T-helper 1 cell treated with Interleukin-12 subunit alpha and Interleukin-12 subunit beta and Interleukin-4 antibody, amounts not matched to agents 30 ng/mL and 1 ng/mL, for 36 hours (primary cell): Measurements from ENCODE around the gene CDHR1. TPM values are rescaled to one million over a fixed set of nuclear protein-coding genes. Genes with fewer than 3 reads are reported as not detected.

ENCODE experiments used
- intact Hi-C: fragments of 100-400 bp; cut with micrococcal nuclease; formaldehyde crosslinking; loops from one replicate; pipeline ENCODE4 v1.15.1; 2024
- total RNA-seq: library from RNA; stranded (reverse); gene quantifications from 2 replicates; pipeline ENCODE4 v1.2.3, GENCODE V29; 2022

Gene CDHR1
- total RNA-seq, 1 donor from 2014 or later: 0.20 TPM

DNA sequence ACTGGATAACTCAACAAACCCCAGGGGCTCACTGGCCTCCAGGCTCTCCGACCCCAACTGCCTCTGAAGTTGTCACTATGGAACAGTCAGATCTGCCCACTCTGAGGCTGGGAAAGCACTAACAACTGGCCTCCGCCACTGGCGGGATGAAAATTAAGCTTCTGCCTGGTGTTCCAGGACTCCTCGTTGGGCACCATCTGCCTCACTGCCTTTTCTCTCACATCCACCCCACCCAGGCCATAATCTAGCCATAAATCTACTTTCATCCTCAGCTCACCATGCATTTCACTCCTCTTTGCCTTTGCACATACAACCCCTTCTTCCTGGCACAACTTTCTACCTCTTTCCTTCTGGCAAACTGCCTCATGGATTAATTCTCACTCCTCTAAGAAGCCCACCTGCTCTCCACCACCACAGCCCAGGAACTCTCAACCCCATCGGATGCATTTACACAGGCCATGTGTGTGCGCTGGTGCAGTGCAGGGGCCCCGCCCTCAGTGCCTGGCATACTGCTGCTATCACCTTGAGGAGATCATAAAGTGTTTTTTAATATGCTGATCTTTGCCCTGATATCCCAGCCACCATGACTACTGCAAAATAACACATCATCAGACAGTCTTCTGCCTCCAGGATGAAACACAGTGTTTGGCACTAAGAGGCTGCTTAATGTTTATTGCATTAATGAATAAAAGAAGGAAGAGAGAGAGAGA lies 4.0 kb downstream of the CDHR1 start:
- intact Hi-C loops: no loop called here

DNA sequence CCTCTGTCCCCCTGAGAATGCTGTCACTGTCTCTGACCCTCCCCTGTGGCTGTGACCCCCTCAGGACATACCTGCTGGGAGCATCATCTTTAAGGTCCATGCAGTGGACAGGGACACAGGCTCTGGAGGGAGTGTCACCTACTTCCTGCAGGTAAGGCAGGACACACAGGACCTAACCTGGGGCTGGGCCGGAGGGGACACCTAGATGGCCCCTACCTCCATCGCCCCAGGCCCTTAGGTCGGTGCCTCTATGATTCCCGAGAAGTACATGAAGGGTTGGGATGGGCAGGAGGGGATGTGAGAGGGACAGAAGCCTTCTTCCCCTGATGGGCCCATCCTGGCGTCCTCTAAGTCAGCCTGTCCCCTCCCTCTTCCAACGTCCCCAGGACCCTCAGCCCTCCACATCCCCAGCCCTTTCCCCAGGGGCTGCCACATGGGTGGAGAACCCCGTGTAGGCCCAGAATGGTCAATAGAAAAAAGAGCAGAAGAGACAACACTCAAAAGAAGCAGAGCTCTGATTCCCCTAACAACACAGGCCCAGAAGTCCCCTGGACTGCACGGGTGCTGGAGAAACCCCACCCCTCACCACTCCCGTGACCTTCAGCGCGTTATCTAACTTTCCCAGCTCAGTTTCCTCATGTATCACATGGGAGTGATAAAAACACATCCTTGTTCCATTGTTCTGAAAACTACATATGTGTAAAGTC lies 6.4 kb downstream of the CDHR1 start:
- intact Hi-C loops: loop anchor here (10.0 kb wide), 1 partner anchor 166 kb away; no protein-coding TSS in a partner anchor

DNA sequence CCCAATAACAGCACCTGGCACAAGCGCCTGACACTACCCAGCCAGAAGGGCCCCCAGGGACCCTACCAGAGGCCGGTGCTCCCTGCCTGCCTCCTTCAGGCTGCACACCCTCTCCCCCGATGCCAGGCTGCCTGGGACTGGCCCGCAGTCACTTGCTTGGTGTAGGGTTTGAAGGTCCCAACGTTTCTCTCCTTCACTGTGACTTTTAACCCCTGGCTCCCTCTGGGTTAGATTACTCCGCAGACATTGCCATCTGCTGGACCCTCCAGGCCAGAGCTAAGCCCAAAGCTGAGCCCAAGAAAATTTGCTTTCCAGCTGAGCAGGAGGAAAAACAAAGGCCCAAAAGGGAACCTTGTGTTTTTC lies 6.9 kb downstream of the CDHR1 start:
- intact Hi-C loops: loop anchor here (10.0 kb wide), 1 partner anchor 166 kb away; no protein-coding TSS in a partner anchor

DNA sequence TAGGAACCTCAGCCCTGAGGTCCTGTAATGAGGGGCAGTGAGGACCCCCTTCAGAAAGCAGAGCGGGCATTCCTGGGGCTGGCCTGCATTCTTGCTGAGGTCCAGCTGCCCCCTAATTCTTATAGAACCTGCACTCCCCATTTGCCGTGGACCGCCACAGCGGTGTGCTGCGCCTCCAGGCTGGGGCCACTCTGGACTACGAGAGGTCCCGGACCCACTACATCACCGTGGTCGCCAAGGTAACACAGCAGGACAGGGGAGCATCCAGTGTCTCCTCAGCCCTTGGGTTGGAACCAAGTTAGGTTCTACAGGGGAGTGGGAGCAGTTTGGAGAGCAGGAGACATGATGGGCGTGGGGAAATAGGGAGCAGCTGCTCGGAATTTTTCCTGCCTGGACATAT lies 7.3 kb downstream of the CDHR1 start:
- intact Hi-C loops: loop anchor here (10.0 kb wide), 1 partner anchor 167 kb away; no protein-coding TSS in a partner anchor

DNA sequence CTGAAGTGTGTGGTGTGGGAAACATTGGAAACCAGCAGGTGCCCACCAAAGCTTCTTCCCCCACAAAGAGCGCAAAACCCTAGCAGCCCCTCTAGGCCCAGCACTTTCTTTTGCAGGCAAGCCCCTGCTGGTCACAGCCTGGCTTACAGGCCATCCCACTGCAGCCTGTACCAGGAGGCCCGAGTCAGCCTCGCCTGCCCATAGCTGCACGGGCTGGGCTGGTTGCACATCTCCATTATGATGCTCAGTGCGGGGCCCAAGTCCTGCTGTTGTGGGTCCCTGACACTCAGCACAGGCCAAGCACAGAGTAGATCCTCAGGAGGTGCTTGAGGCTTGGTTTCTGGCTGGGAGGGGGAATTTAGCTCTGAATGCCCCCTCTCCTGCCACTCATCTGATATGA lies 8.0 kb downstream of the CDHR1 start:
- intact Hi-C loops: loop anchor here (10.0 kb wide), 1 partner anchor 168 kb away; no protein-coding TSS in a partner anchor

DNA sequence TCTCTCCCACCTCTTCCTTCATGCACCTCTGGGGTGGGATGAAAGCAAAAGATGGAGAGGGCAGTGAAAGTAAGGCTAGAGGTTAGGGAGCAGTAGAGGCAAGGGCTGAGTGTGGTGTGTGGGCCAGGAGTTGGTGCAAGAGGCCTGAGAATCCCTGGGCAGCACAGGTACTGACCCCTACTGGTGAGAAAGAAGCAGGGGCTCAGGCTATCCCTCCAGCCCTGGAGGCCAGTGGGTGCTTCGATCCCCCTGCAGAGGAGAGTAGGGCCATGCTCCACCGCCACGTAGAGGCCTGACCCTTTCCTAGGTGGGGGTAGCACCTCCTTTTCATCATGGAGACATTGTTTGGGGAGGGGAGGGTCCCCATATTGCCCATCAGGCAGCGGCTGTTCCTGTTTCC lies 9.8 kb downstream of the CDHR1 start:
- intact Hi-C loops: loop anchor here (10.0 kb wide), 1 partner anchor 169 kb away; no protein-coding TSS in a partner anchor

DNA sequence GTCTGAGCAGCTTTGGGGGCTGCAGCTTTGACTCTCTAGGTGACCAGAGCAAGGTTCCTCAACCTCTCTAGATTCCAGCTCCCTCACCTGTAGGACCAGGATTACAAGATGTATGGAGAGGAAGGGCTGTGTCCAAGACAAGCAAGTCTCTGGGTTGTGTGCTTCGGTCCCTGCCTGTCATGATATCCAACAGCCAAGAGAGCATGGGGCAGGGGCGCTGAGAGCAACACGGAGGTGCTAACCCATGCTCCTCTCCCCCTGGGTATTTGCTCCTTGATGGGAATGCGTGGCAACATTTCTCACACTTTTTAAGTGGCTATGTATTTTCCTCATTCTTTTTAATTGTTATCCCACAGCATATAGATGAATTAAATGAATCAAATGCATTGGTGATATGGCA lies 10.3 kb downstream of the CDHR1 start:
- intact Hi-C loops: loop anchor here (1.0 to 10.0 kb wide), 3 partner anchors 44 to 170 kb away; no protein-coding TSS in a partner anchor

DNA sequence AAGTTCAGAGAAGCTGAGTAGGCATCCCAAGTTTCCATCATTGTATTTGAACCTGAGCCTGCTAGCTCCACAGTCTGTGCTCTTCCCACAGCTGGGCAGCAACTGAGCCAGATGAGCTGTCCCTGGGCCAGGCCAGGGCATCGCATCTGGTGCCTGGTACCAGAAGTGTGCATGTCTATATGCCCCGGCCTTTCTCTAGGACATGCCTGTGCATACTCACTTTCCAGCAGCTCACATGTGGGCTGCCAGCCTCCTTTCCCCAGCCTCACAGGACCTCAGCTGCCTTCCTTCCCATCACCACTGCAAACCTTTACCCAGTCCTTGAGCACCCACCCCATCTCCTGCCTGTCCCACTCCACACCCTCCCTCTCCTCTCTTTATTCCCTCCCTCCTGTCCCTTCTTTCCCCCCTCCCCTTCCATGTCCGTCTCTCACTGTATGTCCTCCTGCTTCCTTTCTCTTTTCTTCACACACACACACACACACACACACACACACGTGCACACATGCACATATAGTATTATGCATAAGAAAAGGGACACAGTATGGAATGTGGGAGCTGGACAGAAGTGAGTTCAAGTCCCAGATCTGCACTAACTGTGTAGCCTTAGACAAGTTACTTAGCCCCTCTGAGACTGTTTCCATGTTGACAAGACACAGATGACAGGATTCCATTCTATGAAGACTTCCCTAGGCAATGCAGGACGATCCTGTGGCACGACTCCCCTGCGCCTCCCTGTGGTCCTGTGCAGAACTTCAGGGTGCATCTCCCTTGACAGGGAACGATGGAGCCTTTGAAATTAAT lies 10.9 kb downstream of the CDHR1 start:
- intact Hi-C loops: loop anchor here (1.0 to 10.0 kb wide), 3 partner anchors 45 to 170 kb away; no protein-coding TSS in a partner anchor

DNA sequence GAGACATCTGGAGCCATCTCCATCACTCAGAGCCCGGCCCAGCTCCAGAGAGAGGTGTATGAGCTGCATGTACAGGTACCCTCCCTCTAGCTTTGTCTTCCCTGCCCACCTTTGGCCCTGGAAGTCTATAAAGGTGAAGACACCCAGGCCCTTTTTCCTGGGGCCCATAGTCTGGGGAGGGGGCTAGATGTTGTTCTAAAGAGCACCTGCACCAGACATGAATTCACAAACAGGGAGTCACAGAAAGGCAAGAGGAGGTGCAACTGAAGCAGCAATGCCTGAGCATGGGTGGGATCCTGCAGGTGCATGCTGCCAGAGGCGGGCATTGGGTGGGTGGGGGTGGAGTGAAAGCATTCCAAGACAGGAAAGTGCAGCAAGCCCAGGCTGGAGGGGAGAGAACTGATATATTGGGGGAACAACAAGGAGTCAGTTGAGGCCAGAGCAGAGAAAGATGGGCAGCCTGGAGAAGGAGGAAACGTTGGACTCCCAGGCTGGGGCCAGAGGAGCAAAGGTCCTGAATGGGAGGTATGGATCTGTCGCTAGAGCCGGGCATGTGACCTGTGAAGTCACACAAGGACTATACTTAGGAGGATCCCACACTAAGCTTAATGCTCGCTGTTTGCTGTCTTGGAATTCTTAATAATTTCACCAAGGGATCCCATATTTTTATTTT lies 11.7 kb downstream of the CDHR1 start:
- intact Hi-C loops: loop anchor here (1.0 to 10.0 kb wide), 3 partner anchors 46 to 171 kb away; no protein-coding TSS in a partner anchor

DNA sequence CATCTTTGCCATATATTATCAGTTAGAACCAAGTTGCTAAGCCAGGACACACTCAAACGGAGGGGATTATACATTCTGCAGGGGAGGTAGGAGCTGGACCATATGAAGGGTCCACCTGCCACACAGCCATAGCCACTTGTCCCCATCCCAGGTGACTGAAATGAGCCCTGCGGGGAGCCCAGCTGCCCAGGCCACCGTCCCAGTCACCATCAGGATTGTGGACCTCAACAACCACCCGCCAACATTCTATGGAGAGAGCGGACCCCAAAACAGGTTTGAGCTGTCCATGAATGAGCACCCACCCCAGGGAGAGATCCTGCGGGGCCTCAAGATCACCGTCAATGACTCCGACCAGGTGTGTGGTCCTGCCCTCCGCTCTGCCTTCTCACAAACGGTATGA lies 13.7 kb downstream of the CDHR1 start:
- intact Hi-C loops: loop anchor here (10.0 kb wide), 1 partner anchor 173 kb away; no protein-coding TSS in a partner anchor

DNA sequence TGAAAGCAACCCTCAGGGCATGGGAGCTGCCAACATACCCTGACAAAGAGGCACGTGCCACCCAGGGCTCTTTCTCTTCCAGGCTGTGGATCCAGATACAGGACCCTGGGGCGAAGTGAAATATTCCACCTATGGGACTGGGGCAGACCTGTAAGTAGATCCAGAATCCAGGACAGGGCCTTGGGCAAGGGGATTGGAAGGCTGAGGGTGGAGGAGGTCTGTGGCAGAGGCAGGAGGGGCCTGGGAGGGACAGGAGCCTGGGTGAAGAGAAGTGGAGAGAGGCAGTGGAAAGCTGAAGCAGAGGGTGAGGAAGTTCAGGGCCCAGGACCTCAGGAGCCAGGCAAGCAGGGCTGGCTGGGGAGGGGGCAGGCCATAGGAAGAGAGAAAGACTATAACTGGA lies 17.2 kb downstream of the CDHR1 start:
- intact Hi-C loops: no loop called here

DNA sequence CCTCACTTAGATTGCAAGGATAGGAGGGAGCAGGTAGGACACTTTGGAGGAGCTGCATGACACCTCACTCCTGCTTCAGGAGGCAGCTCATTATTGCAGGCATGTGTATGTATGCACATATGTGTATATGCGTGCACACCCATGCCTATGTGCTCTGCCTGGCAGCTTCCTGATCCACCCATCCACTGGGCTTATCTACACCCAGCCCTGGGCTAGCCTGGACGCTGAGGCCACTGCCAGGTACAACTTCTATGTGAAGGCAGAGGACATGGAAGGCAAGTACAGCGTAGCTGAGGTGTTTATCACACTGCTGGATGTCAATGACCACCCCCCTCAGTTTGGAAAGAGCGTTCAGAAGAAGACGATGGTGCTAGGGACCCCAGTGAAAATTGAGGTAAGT lies 17.7 kb downstream of the CDHR1 start:
- intact Hi-C loops: no loop called here

DNA sequence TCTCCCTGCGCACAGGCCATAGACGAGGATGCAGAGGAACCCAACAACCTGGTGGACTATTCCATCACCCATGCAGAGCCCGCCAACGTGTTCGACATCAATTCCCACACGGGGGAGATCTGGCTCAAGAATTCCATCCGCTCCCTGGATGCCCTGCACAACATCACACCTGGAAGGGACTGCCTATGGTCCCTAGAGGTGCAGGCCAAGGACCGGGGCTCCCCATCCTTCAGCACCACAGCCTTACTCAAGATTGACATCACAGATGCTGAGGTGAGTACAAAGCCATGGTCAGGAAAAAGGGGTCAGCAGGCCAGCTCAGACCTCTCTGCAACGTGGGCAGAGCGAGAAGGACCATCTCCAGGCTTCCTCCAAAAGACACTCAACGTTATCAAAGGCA lies 18.7 kb downstream of the CDHR1 start:
- intact Hi-C loops: no loop called here

DNA sequence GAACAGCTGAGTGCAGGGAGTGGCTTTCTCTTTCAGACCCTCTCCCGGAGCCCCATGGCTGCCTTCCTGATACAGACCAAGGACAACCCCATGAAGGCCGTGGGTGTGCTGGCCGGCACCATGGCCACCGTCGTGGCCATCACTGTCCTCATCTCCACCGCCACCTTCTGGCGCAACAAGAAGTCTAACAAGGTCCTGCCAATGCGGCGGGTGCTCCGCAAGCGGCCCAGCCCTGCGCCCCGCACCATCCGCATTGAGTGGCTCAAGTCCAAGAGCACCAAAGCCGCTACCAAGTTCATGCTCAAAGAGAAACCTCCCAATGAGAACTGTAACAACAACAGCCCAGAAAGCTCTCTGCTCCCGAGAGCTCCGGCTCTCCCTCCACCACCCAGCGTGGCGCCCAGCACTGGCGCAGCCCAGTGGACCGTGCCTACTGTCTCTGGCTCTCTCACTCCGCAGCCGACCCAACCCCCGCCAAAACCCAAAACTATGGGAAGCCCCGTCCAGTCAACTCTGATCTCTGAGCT lies 19.8 kb downstream of the CDHR1 start:
- intact Hi-C loops: loop anchor here (1.0 kb wide), 2 partner anchors 66 to 323 kb away; no protein-coding TSS in a partner anchor

DNA sequence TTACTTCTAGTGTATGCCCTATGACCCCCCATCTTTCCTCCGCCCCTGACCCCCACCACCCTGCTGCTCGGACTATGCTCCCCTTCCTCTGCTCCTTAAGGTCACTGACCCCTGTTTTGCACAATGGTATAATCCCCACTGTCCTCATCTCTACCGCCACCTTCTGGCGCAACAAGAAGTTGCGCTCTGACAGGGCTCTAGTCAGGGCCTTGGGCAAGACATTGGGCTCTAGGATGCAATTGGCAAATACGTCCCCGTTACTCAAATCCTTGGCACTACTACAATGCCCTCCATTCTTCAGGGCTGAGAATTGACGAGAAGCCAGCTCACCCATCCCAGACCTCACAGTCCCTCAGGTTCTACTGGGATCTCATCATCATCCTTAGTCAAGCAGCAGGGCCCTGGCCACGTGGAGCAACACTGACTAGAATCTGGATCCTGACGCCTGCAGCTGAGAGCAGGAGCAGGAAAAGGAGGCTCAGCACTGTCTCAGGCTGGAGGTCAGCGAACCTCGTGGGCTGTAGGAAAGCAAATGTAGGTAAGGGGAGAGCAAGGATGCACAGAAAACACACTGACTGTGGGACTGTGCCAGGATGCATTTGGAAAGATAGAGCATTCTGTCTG lies 20.4 kb downstream of the CDHR1 start:
- intact Hi-C loops: loop anchor here (1.0 kb wide), 2 partner anchors 66 to 323 kb away; no protein-coding TSS in a partner anchor

DNA sequence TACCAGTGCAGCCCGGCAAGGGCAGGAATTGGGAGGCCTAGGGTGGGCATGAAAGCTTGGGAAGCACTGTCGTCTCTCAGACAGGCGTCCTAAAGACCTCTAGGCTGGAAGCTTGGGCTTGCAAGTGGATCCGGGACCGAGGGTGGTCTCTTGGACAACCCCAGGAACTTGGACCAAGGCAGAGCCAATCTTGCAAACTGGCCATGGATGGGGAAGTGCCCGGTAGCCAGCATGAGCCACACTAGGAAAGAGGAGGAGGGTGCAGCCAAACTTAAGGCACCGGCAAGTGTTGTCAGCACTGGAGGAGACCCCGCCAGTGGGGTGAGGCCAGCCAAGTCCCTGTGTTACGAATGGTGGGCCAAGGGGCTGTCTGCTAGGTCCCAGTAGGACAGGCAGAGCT lies 22.5 kb downstream of the CDHR1 start:
- intact Hi-C loops: no loop called here

DNA sequence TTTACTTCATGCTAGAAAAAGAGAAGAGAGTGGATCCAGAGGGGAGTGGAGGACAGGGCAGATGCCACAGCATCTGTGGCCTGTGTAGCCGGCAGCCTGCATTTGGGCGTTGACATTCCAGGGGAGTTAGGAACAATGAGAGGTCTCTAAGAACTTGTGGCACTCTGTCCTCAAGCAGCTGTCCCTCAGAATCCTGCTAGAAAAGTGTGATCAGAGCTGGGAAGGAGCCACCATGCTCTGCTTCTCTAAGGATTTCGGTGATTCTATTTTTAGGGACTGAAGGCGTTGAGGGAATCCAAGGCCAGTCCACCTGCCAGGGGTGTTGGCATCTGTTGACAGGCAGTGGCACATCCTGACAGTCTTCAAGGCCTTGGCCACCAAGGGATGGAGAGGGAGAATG lies 23.4 kb downstream of the CDHR1 start:
- intact Hi-C loops: no loop called here

DNA sequence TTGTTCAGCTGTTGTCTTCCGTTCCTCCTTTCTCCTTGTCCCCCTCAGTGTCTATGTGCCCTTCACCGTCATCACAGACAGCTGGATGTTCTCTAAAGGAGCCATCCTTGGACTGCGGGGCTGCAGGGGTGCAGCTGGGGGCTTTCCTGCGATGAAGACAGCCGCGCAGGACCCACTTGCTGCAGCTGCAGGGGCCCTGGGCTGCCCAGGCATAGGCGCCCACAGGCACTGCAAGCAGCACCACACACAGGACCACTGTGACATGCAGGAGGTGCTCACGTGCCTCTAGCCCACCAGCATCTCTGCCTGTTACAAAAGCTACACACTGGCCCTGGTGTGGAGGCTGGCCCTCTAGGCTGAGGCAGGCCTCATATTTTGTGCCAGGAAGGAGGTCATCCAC lies 27.6 kb downstream of the CDHR1 start:
- intact Hi-C loops: no loop called here

DNA sequence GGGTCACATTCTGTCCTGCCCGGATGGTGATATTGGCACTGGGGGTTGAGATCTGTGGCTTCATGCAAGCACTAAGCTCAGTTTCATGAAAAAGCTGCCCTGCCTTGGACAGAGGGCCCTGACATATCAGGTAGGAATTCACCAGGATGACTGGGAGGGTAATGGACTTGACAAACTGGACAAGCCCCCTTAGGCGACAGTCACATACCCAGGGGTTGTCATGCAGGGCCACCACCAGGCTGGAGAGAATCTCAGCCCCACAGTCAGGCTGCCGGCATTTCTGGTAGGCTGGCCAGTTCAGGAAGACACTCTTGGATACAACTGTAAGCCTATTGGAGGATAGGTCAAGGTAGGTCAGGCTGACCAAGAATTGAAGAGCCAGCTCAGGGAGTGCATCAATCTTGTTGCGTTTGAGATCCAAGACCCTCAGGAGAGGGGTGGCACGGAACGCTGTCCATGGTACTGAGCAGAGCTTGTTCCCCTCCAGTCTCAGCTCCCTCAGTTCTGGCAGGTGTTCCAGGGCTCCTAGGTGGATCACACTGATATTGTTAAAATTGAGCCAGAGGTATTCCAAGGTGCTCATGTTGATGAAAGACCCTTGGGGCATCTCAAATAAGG lies 30.2 kb downstream of the CDHR1 start:
- intact Hi-C loops: no loop called here
